ENCODE measurements around the gene CTDSP2. TPM values are rescaled to one million over a fixed set of nuclear protein-coding genes. Genes with fewer than 3 reads are reported as not detected.

The CTDSP2 gene
- total and polyA plus RNA-seq, 2 donors (not counting 3 experiments of a cell fraction or from before 2014, with no cell fraction given), result 142 to 146 TPM

- Histone ChIP-seq H3K9me1 (replicated peaks; ENCODE audit: control insufficient read depth, extremely low read depth, insufficient read depth, low read length) (no peaks in the 10 kb centered on the region), H4K20me1 (replicated peaks; ENCODE audit: control insufficient read depth, extremely low read depth, insufficient read depth, low read length) (no peaks in the 10 kb centered on the region), H3K79me2 (ENCODE audit: control insufficient read depth, insufficient read depth, low read length) (no peaks in the 10 kb centered on the region), H3K27me3 (ENCODE audit: control insufficient read depth in 2 of 2, insufficient read depth in 2 of 2, low read length in 2 of 2) (no peaks in the 10 kb centered on the region), H2AFZ (ENCODE audit: low read depth, low read length) (no peak overlapping the region), H3K4me2 (ENCODE audit: insufficient read depth, low read length) (no peak overlapping the region), H3K4me1 (ENCODE audit: control insufficient read depth, extremely low read depth, insufficient read depth, low read length) (no peaks in the 10 kb centered on the region), H3K9ac (replicated peaks; ENCODE audit: extremely low read depth, insufficient read depth, low read length) (no peak overlapping the region), H3K4me3 (replicated peaks in 1 of 3; ENCODE audit: insufficient read depth in 1 of 3, low read depth in 1 of 3, low read length in 3 of 3) (no peak overlapping the region), H3K36me3 (ENCODE audit: control insufficient read depth in 2 of 2, extremely low read depth in 1 of 2, insufficient read depth in 2 of 2, low read length in 2 of 2) (peaks cover 12 to 24% of the 10 kb centered on the region in 2 experiments), H3K27ac (ENCODE audit: insufficient read depth, low read depth, low read length) (no peak overlapping the region), H3K9me3 (replicated peaks; ENCODE audit: control insufficient read depth, insufficient read depth, low read length) (no peaks in the 10 kb centered on the region)
- intact Hi-C loops (cut with micrococcal nuclease), result loop anchor here (1.0 kb wide), 1 partner anchor 15 kb away; no protein-coding TSS in a partner anchor
- FAIRE-seq, result no peak
- no TSS peak for BruUV-seq (replicated peaks)
- POLR2A ChIA-PET, result no interaction called here
- dilution Hi-C loops (cut with MboI; ENCODE audit: extremely low pct_ligation_motif_present, low sequenced_read_pairs), result no loop called here
- DNase-seq (ENCODE audit: low read depth, low spot score), result no peak
- no peak for TF ChIP-seq MYC (IDR thresholded peaks at IDR 0.05; ENCODE audit: low read depth, low read length)
- no peak for TF ChIP-seq JUN (IDR thresholded peaks at IDR 0.05; ENCODE audit: borderline replicate concordance, insufficient read depth, insufficient read length, low read depth)
- TF ChIP-seq GATA2 (IDR thresholded peaks at IDR 0.05; ENCODE audit: insufficient read depth, insufficient read length, low read depth, low read length), result no peak
- no peak for TF ChIP-seq CTCF (IDR thresholded peaks at IDR 0.05; ENCODE audit: extremely low read depth in 1 of 2, insufficient read depth in 1 of 2, low read depth in 1 of 2, low read length in 2 of 2)
- TF ChIP-seq, protein P1, sequence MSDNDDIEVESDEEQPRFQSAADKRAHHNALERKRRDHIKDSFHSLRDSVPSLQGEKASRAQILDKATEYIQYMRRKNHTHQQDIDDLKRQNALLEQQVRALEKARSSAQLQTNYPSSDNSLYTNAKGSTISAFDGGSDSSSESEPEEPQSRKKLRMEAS (IDR thresholded peaks at IDR 0.05; ENCODE audit: insufficient read depth, insufficient read length), result no peak
- no peak for TF ChIP-seq POLR2AphosphoS5 (IDR thresholded peaks at IDR 0.05; ENCODE audit: insufficient read depth, low read depth, low read length)
- no peak for TF ChIP-seq EZH2 (IDR thresholded peaks at IDR 0.05; ENCODE audit: borderline replicate concordance, low read depth, low read length, severe bottlenecking)
- TF ChIP-seq FOS (IDR thresholded peaks at IDR 0.05; ENCODE audit: borderline replicate concordance, insufficient read depth, low read length), result no peak
- TF ChIP-seq POLR2A (IDR thresholded peaks at IDR 0.05; ENCODE audit: low read depth, low read length), result no peak
- CTCF ChIA-PET, result interaction anchor here (1.1 to 1.5 kb wide), 3 partner anchors 8 to 41 kb away, joined by 3 to 4 read pairs (median 4); no protein-coding TSS in a partner anchor
Observed at GRCh38 chr12:57797933-57798332, 48.6 kb downstream of the CTDSP2 start.
